VCaP (cell line): ENCODE results near the gene PDZK1IP1.

Experiments
- H3K27ac ChIP-seq: fragments of 450-650 bp; 2 replicates; pipeline ENCODE4 v1.5.1; 2017
- TF ChIP-seq, protein P1 (sequence below): fragments of 450-650 bp; conservative IDR thresholded peaks from 2 replicates; pipeline ENCODE4 v1.5.1; 2017; ENCODE audit warnings: mild to moderate bottlenecking, moderate library complexity

The PDZK1IP1 gene

DNA sequence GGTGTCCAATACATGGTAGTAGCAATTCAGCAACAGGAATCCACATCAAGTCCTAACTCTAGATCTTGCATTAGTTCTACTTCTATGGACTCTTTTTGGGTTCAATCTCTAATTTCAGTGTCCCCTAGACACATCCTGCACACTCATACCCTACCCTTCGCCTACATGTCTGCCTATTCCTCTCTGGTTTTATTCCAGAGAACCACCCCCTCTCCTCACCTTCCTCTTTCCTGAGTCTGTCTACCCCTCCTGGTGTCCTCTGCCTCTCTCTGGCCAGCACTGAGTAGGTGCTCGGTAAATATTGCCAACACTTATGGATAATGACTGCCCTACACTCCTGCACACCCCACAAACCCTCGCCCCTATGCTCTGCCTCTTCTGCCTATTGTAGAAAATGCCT is 32.6 kb upstream of the PDZK1IP1 start:
- TF ChIP-seq, protein P1, sequence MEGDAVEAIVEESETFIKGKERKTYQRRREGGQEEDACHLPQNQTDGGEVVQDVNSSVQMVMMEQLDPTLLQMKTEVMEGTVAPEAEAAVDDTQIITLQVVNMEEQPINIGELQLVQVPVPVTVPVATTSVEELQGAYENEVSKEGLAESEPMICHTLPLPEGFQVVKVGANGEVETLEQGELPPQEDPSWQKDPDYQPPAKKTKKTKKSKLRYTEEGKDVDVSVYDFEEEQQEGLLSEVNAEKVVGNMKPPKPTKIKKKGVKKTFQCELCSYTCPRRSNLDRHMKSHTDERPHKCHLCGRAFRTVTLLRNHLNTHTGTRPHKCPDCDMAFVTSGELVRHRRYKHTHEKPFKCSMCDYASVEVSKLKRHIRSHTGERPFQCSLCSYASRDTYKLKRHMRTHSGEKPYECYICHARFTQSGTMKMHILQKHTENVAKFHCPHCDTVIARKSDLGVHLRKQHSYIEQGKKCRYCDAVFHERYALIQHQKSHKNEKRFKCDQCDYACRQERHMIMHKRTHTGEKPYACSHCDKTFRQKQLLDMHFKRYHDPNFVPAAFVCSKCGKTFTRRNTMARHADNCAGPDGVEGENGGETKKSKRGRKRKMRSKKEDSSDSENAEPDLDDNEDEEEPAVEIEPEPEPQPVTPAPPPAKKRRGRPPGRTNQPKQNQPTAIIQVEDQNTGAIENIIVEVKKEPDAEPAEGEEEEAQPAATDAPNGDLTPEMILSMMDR: no peak
- no peak overlapping the region for H3K27ac ChIP-seq

DNA sequence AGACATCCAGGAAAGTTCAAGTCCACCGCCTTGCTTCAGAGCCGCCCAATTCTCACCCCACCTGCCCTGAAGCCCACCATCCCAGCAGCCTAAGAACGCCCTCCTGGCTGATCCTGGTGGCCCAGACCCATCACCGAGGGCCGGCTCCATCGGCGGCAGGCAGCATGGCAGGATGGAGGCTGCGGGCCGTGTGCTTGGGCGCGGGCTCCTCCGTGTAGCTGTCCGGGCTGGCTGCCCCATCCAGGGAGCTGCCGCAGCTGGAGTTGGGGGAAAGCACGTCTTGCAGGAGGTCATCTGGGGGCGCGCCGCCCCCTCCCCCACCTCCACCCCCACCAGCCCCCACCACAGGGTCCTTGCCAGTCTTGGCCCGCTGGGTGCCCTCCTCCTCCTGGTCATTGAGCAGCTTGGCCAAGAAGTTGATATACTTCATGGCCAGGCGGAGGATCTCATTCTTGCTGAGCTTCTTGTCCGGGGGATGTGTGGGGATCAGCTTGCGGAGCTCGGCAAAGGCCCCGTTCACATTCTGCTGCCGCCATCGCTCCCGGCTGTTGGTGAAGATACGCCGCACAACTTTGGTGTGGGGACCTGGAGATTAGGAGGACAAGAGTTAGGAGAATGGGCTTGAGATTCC is 29.9 kb upstream of the PDZK1IP1 start:
- TF ChIP-seq, protein P1: no peak
- no peak overlapping the region for H3K27ac ChIP-seq

DNA sequence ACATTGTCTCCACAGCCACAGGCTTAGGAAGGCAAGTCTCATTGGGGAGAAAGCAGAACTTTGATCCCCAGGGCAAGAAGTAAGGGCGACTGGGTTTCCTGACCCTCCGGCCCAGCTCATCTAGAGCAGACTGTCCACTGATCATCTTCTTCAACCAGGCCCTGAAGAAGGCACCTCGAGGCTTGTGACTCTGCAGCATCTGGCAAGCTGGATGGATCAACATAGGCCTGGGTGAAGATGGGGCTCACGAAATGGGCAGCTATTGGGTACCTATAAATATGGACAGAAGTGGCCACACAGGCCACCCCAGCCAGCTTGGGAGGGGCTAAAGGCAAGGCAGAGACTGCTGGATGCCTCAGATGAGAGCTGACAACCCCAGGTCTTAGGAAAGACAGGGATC is 29.2 kb upstream of the PDZK1IP1 start:
- TF ChIP-seq, protein P1: no peak
- H3K27ac ChIP-seq: no peak overlapping the region

DNA sequence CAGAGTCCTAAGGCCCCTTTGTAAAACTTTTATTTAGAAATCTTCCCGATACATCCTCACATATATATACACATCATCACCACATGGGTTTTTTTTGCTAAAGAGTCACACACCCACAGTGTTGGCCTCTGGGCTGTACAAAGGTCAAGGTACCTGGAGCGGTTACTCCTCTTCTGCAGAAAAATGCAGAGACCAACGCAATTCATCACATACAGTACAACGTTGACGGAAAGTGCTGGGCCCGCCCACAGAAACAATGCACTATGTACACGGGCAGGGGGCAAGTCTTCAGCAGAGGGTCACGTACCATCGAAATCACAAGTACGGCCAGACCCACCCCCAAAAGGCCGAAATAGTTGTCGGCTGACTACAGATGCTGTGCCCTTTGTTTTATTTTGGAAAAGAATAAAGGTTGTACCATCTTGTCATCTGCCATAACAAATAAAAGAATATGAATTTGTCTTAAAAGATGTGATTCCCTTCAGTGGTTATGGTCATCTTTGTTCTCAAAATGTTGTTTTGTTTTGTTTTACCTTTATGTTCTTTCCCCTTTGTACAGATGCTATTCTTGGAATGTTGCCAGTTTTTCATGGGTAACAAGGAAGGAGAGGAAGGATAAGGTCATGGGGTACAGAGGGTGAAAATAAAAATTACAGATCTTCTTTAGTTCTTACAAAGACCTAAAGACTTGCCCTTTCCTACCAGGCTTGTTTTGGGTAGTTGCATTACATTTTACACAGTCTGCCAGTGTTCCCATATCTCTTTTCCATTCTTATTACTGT is 26.6 kb upstream of the PDZK1IP1 start:
- TF ChIP-seq, protein P1: no peak
- H3K27ac ChIP-seq: no peak overlapping the region

DNA sequence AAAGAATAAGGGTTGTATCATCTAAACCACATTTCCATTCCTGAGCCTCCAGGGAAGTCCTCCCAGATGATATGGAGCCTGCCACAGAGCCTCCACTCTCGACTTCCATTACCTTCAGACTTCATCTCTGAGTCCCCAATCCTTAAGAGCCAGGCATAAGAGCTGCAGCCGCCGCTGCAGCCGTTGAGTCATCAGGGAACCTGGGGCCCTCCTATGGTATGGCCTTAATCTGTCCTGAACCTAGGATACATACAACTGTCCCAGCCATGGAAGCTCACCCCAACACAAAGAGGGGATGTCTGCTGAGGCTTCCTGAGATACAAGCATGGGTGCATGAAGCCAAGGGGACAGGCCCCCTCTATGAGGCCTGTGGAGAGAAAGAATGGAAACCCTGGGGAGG is 25.9 kb upstream of the PDZK1IP1 start:
- no peak overlapping the region for H3K27ac ChIP-seq
- TF ChIP-seq, protein P1: no peak

DNA sequence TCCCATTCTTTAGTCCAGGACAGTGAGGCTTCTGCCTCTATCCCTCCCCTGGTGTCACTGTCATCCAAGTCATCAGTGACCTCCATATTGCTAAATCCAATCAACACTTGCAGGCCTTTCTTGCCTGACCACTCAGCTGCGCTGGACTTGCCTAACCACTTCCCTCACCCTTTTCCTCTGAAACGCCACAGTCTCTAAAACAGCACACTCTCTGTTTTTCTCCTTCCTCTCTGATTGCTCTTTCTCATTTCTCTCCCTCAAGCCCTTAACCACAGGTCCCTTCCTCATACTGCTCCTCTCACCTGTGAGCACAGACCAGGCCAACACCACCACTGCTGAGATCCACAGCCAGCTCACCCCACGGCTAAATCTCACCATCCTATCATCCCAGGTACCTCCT is 24.7 kb upstream of the PDZK1IP1 start:
- H3K27ac ChIP-seq: no peak overlapping the region
- TF ChIP-seq, protein P1: no peak

DNA sequence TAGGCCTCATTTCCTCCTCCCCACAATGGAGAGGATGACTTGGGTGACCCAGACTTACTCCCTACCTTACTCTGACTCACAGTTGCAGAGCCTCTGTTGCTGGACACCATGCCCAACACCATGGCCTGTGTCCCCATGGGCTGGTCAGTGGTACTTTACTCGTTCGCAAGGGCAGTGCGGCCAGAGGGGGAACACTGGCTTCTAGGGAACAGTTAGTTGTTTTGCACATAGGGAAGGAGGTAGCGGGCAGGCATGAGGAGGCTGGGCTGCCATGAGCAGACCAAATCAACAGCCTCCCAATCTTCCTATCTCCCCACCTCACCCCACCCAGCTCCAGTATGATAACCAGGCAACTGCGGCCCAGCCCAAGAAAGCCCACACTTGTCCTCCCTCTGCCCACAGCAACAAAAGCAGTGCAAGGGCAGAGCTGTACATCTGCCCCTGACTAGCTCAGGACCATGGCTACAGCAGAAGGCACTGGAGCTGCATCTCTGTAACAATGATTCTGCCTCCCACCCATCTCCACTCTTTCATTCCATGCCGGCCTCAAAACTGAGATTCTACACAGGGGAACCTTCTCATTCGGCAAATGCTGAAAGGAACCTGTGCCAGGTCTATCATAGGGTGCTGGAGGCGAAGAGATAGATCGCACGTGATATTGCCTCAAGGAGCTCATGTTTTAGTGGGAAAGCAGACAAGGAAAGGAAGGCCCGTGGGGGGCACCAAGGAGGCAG is 23.6 kb upstream of the PDZK1IP1 start:
- TF ChIP-seq, protein P1: no peak
- H3K27ac ChIP-seq: no peak overlapping the region
